ENCODE results near the gene PIERCE2. TPM values are rescaled to one million over a fixed set of nuclear protein-coding genes. Genes with fewer than 3 reads are reported as not detected.
"Not testable (repeated sequence)": the region's sequence is repeated elsewhere in the genome, so short reads cannot be mapped to it uniquely, and the experiment has no call there.

The PIERCE2 gene
- 0.89 and 1.0 TPM in 2 replicates for total RNA-seq

- peak; percentile 85 to 95 for DNase-seq (ENCODE audit: low read depth in 2 of 2)
These were observed at the start of gene PIERCE2, which contains the start of gene CCPG1 for GRCh38 chr15:55408012-55408928. PIERCE2 (plus strand) TSS chr15:55408495; CDS start chr15:55408769, 274 bp downstream. CCPG1 (minus strand) TSS chr15:55408359; CDS start chr15:55389424, 18,935 bp downstream.

DNA sequence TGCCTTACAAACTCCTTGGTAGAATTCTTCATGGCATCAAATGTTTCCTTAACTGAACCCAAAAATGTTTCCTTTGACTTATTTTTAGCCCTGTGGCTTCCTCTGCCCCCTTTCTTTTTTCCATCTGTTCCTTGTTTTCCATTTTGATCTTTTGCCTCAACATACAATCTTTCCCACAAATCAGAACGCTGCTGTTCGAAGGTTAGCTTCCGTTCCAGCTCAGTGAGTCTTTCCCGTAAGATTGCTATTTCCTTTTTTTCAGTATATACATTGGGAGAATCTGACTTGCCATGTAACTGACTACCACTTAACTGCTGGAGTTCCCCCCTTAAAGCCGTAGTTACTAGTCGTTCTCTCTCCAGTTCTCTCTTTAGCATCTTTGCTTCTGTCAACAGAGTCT, 48.0 kb upstream of the PIERCE2 start:
- peak in 1 of 2 donors; percentile 31 for DNase-seq (ENCODE audit: low read depth in 2 of 2)

DNA sequence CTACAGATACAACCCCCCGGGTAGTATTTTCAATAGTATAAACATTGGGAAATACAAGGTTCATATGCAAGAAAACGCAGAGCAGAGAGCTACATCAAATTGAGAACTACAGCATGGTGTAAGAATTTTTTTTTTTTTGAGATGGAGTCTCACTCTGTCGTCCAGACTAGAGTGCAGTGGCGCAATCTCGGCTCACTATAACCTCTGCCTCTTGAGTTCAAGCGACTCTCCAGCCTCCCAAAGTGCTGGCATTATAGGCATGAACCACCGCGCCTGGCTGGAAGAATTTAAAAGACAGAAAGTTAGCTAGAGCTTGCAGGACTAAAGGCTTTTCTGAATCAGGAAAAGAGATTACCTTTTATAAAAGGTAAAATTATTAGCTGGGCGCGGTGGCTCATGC, 47.2 kb upstream of the PIERCE2 start:
- no peak for DNase-seq (ENCODE audit: low read depth in 2 of 2)

GRCh38 chr15:55362641-55363040, 45.7 kb upstream of the PIERCE2 start:
- no peak for DNase-seq (ENCODE audit: low read depth in 2 of 2)

- DNase-seq (ENCODE audit: low read depth in 2 of 2): no peak
These were observed 41.3 kb upstream of the PIERCE2 start for GRCh38 chr15:55366981-55367380.

DNA sequence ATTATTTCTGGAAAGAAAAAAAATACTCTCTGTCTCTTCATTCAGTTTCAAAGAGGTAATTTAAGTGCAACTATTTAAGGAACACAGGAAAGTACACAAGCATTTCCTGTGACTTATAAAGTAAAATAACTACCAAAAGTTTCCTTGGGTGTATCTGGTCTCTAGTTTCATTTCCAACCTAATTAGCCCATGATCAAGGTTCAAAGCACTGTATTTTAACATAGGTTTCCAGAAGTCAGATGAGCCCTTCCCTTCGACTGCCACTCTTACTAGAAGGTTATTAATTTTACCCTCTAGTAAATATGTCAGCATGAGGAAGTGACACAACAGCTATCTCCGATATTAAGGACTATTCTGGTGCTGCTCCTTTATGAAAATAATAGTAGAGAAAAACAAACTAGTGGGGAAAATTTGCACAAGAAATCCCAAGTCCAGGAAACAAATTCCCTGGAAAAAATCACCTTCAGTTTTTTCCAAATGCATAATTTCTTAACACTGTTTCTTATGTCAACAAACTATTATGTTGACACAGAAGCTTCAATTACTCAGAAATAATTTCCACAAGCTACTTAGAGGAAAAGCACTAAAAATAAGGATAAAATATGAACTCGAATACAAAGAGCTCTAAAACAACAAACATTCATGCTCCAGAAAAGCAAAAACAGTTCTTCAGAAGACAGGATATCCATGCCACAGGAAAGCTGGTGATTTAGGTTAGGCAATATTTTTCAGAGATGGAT, 35.4 kb upstream of the PIERCE2 start:
- DNase-seq (ENCODE audit: low read depth in 2 of 2): peak; percentile 14 to 67

DNA sequence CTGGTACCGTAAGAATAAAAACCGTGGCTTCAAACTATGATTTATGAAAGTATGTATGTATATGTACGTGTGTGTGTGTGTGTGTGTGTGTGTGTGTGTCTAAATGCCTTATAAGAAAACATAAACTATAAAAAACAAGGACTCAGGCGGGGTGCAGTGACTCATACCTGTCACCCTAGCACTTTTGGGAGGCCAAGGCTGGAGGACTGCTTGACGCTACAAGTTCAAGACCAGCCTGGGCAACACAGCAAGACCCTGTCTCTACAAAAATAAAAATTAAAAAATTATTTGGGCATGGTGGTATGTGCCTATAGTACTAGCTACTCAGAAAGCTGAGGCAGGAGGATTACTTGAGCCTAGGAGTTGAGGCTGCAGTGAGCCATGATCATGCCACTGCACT, 29.2 kb upstream of the PIERCE2 start:
- DNase-seq (ENCODE audit: low read depth in 2 of 2): no peak

GRCh38 chr15:55381595-55381994, 26.7 kb upstream of the PIERCE2 start:
- no peak for DNase-seq (ENCODE audit: low read depth in 2 of 2)

- no peak for DNase-seq (ENCODE audit: low read depth in 2 of 2)
These were observed 24.6 kb upstream of the PIERCE2 start for GRCh38 chr15:55383687-55384086.

GRCh38 chr15:55387027-55387426, 21.3 kb upstream of the PIERCE2 start:
- DNase-seq (ENCODE audit: low read depth in 2 of 2): no peak

DNA sequence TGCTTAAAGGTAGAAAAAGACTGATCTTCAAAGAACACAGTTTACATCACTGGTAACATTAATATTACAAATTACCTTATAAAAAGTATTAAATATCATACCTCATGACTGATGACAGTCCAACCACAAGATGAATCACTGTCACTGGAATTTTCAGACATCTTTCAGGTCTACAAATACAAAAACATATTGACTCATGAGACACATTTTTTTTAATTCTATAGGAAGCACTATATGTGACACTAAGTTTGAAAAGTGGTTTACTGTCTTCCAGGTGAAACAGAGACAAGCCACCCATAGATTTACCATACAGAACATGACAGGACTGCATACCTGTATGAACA, 19.1 kb upstream of the PIERCE2 start:
- DNase-seq (ENCODE audit: low read depth in 2 of 2): peak in 1 of 2 donors; percentile 15

DNA sequence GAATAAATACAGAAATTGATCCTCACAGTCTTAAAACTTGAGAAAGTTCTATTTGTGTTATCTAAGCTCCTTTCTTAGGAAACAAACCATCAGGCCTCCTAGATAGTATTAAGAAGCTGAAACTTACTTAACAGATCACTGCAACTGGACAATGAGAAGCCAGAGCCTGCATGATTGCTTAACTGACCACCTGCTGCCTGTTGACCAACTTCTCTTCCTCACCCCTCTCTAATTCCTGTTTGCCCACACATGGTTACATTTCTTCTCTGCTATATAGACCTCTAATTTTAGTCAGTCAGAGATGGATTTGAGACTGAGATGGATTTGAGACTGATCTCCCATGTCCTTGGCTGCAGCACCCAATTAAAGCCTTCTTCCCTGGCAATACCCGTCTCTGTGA, 13.6 kb upstream of the PIERCE2 start:
- DNase-seq (ENCODE audit: low read depth in 2 of 2): no peak

- no peak for DNase-seq (ENCODE audit: low read depth in 2 of 2)
These were observed 10.1 kb upstream of the PIERCE2 start for GRCh38 chr15:55398243-55398642.

- not testable (repeated sequence) for DNase-seq (ENCODE audit: low read depth in 2 of 2)
These were observed 8.2 kb upstream of the PIERCE2 start for GRCh38 chr15:55400050-55400449.

DNA sequence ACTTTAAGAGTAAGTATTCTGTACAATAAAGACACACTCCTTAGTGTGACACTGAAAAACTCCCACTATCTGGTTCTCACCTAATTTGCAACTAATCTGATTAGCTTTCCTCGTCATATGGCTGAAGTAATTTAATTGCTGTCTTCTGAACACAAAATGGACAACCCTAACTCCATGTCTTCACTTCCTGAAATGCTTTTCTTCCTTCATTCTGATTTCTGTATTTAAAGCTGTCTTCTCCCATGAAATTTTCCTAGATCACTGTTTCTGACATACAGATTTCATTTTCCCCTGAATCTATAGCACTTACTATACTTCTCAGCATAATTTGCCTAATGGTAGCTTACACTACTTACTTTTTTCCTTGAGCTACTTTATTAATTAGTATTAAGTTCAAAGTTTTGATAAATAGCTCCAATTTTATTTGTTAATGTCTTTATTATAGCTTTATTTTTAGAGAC, 6.5 kb upstream of the PIERCE2 start:
- no peak for DNase-seq (ENCODE audit: low read depth in 2 of 2)

GRCh38 chr15:55402707-55403106, 5.6 kb upstream of the PIERCE2 start:
- DNase-seq (ENCODE audit: low read depth in 2 of 2): no peak

DNA sequence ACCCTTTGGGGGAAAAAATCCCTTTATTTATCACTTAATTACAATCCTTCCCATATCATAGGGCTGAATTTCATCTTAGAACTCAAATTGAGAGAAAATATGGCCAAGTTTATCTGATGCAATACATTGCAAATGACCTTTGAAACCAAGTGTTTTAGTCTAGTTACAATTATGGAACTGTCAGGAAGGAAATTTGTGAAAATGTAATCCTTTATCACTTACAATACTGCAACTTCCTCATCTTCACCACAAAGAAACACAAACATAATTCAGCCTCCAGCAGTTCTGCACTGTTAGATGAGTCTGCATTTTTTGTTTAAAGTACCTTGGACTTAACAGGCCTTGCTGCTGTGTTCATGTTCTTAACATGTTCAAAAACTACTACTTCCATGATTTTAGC, 4.8 kb upstream of the PIERCE2 start:
- DNase-seq (ENCODE audit: low read depth in 2 of 2): peak in 1 of 2 donors; percentile 48

DNA sequence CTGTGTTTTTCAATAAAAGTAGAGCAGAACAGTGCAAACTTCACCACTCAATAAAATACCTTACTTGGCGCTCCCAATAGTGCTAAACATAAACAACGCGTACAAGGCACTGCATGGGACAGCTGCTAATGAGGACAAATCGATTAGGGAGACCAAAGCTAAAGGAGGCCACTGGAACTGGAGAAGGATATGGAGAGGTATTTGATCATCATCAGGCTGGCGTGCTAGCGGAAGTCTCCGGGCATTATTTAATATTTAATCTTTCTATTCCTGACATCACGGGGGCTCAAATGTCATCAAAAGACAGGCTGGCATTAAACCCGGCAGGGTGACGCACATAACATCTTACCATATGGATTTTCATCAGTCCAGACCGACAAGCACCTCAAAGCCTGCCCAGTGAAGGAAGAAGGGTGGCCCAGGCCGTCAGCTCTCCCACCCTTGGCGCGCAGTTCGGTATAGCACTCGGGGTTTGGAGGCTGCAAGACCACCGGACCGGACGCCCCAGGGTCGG, 740 bp upstream of the PIERCE2 start:
- no peak for DNase-seq (ENCODE audit: low read depth in 2 of 2)

DNA sequence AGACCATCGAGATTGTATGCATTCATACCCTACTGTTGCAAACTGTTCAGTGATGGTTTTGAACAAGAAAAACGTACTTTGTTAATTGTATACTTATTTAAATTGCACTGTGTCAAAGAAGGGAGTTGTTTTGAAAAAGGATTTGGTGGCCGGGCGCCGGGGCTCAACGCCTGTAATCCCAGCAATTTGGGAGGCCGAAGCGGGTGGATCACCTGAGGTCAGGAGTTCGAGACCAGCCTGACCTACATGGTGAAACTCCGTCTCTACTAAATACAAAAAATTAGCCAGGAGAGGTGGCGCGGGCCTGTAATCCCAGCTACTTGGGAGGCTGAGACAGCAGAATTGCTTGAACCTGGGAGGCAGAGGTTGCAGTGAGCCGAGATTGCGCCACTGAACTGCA, 681 bp downstream of the PIERCE2 start:
- not testable (repeated sequence) for DNase-seq (ENCODE audit: low read depth in 2 of 2)

DNA sequence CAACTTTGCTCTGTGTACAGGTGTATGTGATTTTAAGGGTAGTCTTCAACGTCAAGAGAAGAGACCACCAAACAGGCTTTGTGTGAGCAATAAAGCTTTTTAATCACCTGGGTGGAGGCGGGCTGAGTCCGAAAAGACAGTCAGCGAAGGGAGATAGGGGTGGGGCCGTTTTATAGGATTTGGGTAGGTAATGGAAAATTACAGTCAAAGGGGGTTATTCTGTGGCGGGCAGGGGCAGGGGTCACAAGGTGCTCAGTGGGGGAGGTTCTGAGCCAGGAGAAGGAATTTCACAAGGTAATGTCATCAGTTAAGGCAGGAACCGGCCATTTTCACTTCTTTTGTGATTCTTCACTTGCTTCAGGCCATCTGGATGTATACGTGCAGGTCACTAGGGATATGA, 9.4 kb downstream of the PIERCE2 start:
- not testable (repeated sequence) for DNase-seq (ENCODE audit: low read depth in 2 of 2)

- DNase-seq (ENCODE audit: low read depth in 2 of 2): no peak
These were observed 12.0 kb downstream of the PIERCE2 start for GRCh38 chr15:55420171-55420866.

- DNase-seq (ENCODE audit: low read depth in 2 of 2): no peak
These were observed 13.8 kb downstream of the PIERCE2 start for GRCh38 chr15:55422089-55422488.
